Left lung (tissue), 10 donors: ENCODE results near the gene RGS11. TPM values are rescaled to one million over a fixed set of nuclear protein-coding genes. Genes with fewer than 3 reads are reported as not detected.

Source experiments
- ATAC-seq: fragments of 200-7000 bp; cut with Tn5 transposase; one replicate; pipeline ENCODE4 v1.9.1; 2020; ENCODE audit warnings: moderate library complexity
- DNase-seq, 4 donors: peaks; one replicate each; pipeline ENCODE4 v3.0.0-alpha.2; 2013 to 2020
- H3K27ac ChIP-seq, 2 donors: fragments of 200-600 bp; sonication (generic) in 1 of 2; one replicate each; pipeline versions ENCODE4 v1.5.0 to v1.8.0; 2020 to 2021
- H3K27me3 ChIP-seq, 2 donors: fragments of 200-600 bp; sonication (generic) in 1 of 2; one replicate each; pipeline versions ENCODE4 v1.5.0 to v1.8.0; 2020 to 2021
- H3K36me3 ChIP-seq, 2 donors: fragments of 200-600 bp; sonication (generic) in 1 of 2; one replicate each; pipeline versions ENCODE4 v1.5.0 to v1.8.0; 2020 to 2021
- H3K4me1 ChIP-seq, 2 donors: fragments of 200-600 bp; one replicate each; pipeline ENCODE4 v1.8.0; 2021
- H3K4me3 ChIP-seq, 2 donors: fragments of 200-600 bp; sonication (generic) in 1 of 2; one replicate each; pipeline versions ENCODE4 v1.5.0 to v1.8.0; 2020 to 2021; ENCODE audit warnings: mild to moderate bottlenecking in 1 of 2
- H3K9me3 ChIP-seq, 2 donors: fragments of 200-600 bp; sonication (generic) in 1 of 2; one replicate each; pipeline versions ENCODE4 v1.5.0 to v1.8.0; 2020 to 2021
- intact Hi-C, 2 donors: fragments of 100-400 bp; cut with DNase I; formaldehyde crosslinking; loops; one replicate each; pipeline versions ENCODE4 v1.11.2 to v1.14.2; 2022
- polyA plus RNA-seq, 6 donors: library from polyadenylated mRNA; unstranded; fragments of 120-200 nt; gene quantifications; one replicate each; pipeline ENCODE4 v1.2.1, GENCODE V29; 2013; ENCODE audit not compliant: insufficient read length in 6 of 6
- total RNA-seq, 2 donors: library from RNA; stranded (reverse); fragmentation: NEBNext Ultra II Directional; extraction: Animal tissue kit (Norgen Biotek cat#: 25700); gene quantifications; one replicate each; pipeline ENCODE4 v1.2.1, GENCODE V29; 2021
- TF ChIP-seq, protein P1 (sequence below), 2 donors: fragments of 200-600 bp; sonication (generic) in 1 of 2; IDR thresholded peaks; one replicate each; pipeline versions ENCODE4 v1.5.0 to v1.8.0; 2021; ENCODE audit warnings: antibody characterized with exemption in 2 of 2
- donor health status: DM: no; HTN: yes; CAD: no.
- donor health status: DM: no; HTN: no; CAD: no.

The RGS11 gene
- total and polyA plus RNA-seq, 8 donors: 1.8 to 8.3 (median 4.1) TPM

DNA sequence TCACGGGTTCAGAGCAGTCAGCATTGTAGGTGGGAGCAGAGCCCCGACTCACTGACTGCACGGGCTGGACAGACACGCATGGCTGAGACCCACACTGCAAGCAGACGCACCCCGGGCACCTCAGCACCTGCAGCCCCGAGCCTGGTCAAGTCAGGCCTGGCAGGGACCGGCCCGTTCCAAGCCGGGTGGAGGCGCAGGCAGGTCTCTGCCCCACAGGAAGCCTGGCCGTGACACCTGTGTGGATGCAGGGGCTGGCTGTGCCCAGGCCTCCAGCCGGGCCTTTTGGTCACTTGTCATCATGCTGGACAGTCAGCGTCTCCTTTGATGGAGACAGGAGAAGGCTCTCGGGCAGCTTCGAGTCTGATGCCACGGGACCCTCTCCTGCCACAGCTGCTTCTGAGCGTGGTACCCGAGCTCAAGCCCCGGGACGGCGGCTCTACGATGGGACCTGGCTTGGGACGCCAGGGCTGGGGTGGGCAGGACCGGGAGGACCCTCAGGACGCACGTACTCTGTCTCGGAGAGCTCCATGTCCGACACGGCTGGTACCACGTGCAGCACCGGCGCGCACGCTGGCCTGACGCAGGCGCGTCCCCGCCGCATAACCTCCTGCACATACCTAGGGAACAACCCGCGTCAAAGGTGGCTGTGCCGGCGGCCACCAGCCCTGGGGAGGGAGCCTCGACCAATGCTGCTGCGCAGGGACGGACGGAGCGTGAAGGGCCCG, 15.1 kb upstream of the RGS11 start:
- Histone ChIP-seq H3K9me3 (no peaks in the 10 kb centered on the region), H3K4me1 (no peaks in the 10 kb centered on the region), H3K36me3 (peaks cover 0 to 82% of the 10 kb centered on the region in 2 donors), H3K27me3 (no peaks in the 10 kb centered on the region), H3K4me3 (no peak overlapping the region), H3K27ac (no peak overlapping the region)
- TF ChIP-seq, protein P1, sequence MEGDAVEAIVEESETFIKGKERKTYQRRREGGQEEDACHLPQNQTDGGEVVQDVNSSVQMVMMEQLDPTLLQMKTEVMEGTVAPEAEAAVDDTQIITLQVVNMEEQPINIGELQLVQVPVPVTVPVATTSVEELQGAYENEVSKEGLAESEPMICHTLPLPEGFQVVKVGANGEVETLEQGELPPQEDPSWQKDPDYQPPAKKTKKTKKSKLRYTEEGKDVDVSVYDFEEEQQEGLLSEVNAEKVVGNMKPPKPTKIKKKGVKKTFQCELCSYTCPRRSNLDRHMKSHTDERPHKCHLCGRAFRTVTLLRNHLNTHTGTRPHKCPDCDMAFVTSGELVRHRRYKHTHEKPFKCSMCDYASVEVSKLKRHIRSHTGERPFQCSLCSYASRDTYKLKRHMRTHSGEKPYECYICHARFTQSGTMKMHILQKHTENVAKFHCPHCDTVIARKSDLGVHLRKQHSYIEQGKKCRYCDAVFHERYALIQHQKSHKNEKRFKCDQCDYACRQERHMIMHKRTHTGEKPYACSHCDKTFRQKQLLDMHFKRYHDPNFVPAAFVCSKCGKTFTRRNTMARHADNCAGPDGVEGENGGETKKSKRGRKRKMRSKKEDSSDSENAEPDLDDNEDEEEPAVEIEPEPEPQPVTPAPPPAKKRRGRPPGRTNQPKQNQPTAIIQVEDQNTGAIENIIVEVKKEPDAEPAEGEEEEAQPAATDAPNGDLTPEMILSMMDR (IDR thresholded peaks at IDR 0.05): no peak
- DNase-seq (no peak), ATAC-seq (no peak)
- intact Hi-C loops: no loop called here

DNA sequence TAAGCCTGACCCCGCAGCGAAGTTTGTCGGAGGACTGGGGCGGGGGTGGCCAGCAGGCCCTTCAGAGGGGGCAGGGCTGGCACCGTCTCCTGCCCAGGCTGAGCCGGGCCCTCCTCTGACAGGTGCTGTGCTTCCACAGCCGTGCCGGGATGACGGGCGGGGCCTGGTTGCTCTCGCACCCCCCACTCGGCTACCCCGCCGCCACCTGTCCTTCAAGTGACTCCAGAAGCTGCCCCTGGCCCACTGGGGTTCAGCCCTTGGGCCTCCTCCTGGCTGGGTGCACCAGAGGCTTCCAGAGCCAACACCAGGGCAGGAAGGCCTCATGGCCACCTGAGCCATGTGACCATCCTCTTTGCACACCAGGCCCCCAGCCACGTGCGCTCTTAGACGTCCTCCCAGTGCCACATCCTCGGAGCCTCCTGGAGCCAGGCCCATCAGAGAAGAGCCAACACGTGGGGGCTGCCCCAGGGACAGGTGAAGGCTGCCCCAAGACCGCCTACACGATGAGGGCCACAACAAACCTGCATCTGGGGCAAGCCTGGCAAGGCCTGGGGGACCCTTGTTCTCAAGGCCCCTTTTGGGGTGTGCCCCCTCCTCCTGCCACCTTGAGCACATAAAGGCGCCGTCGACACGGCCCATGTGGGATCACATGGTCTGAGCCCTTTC, 14.4 kb upstream of the RGS11 start:
- Histone ChIP-seq H3K27me3 (no peaks in the 10 kb centered on the region), H3K4me3 (no peak overlapping the region), H3K4me1 (no peaks in the 10 kb centered on the region), H3K27ac (no peak overlapping the region), H3K9me3 (no peaks in the 10 kb centered on the region), H3K36me3 (peaks cover 0 to 79% of the 10 kb centered on the region in 2 donors)
- intact Hi-C loops: no loop called here
- no peak for ATAC-seq
- TF ChIP-seq, protein P1 (IDR thresholded peaks at IDR 0.05): no peak
- peak in 1 of 4 donors; percentile 78 for DNase-seq

DNA sequence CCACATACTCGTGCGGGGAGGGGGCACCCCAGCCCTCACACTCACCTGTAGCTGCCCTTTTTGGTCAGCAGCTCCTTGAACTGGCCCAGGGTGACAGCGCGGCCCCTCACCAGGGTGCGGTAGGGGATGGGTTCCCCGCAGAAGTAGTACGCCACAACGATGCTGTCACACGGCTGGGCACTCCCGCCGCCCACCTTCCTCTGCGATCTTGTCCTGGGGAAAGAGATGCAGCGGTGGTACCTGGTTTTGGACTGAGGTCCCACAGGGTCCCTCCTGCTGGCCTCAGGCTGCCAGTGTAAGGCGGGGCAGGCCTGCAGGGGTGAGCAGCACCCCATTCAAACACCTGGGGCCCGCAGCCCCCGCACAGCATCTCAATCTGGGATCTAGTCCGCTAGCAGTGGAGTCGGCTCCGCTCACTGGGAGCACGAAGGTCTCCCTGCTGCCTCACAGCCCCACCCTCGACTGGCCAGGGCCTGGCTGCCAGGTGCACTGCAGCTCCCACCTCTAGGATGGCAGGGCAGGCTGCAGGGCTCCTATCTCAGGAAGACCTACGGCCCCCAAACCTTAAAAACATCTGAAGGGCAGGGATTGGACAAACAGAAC, 13.8 kb upstream of the RGS11 start:
- DNase-seq (no peak), ATAC-seq (no peak)
- TF ChIP-seq, protein P1 (IDR thresholded peaks at IDR 0.05): no peak
- Histone ChIP-seq H3K27ac (no peak overlapping the region), H3K4me1 (no peaks in the 10 kb centered on the region), H3K27me3 (no peaks in the 10 kb centered on the region), H3K4me3 (no peak overlapping the region), H3K9me3 (no peaks in the 10 kb centered on the region), H3K36me3 (peaks cover 0 to 79% of the 10 kb centered on the region in 2 donors)
- intact Hi-C loops: no loop called here

DNA sequence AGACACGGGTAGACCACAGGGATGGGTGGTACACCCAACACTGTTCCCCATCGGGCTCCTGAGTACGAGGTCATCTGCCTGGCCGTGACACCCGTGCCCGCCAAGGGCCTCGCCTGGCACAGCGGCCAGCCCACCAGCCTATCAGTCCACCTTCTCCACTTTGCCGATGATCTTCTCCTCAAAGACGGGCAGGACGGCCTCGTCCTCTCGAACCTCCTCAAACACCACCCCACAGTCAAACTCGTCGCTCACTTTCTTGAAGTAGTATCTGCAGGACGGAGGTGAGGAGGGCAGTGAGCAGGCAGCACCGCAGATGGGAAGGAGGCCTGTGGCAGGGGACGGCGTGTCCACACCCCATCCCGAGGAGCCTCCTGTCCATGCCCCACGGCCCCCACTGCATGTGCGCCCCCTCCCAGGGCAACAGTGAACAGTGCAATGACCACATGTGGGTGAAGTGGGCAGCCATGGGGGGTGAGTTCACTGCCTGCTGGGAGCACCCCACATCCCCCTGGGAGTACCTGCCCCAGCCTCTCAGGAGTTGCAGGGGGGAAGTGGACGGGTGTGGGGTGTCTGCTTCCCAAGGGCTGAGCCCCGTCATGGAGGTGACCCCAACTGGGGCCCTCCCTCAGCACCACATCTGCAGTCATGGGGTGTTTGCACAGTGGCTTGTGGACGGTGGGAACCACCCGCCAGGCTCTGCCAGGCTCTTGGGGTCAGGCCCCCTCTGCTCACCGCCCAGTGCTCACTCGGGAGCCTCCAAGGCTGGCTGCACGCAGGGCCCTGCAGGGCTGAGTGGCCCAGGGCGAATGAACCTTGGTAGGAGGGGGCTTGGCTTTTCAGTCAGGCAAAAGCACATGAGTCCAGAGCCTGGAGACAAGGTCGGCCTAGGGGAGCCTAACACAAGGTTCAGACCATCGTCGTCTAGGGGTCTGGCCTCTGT, 12.5 kb upstream of the RGS11 start:
- TF ChIP-seq, protein P1 (IDR thresholded peaks at IDR 0.05): no peak
- Histone ChIP-seq H3K36me3 (peaks cover 0 to 70% of the 10 kb centered on the region in 2 donors), H3K27ac (no peak overlapping the region), H3K4me1 (no peaks in the 10 kb centered on the region), H3K4me3 (no peak overlapping the region), H3K9me3 (no peaks in the 10 kb centered on the region), H3K27me3 (peaks cover 0 to 3% of the 10 kb centered on the region in 2 donors)
- ATAC-seq: no peak
- no peak for DNase-seq
- intact Hi-C loops: no loop called here
